SK-N-SH treated with all-trans-retinoic acid at 6 μM for 48 hours (cell line): Measurements from ENCODE around the gene MYL4.

Experiments used
- CREB5 ChIP-seq: fragments of 250-450 bp; sonication (Bioruptor Pico); IDR thresholded peaks from 2 replicates; pipeline ENCODE4 v1.5.1; 2020; ENCODE audit warnings: low read depth, mild to moderate bottlenecking, moderate library complexity
- CSRNP3 ChIP-seq: fragments of 250-450 bp; sonication (Bioruptor Pico); IDR thresholded peaks from 2 replicates; pipeline ENCODE4 v1.5.1; 2021; ENCODE audit warnings: mild to moderate bottlenecking, moderate library complexity
- PATZ1 ChIP-seq: fragments of 250-450 bp; sonication (Bioruptor Pico); IDR thresholded peaks from 2 replicates; pipeline ENCODE4 v1.8.0; 2020; ENCODE audit warnings: mild to moderate bottlenecking, moderate library complexity, borderline replicate concordance
- ZFP3 ChIP-seq: fragments of 250-450 bp; sonication (Bioruptor Pico); IDR thresholded peaks from 2 replicates; pipeline ENCODE4 v1.5.0; 2020; ENCODE audit warnings: mild to moderate bottlenecking, moderate library complexity
- ZNF565 ChIP-seq: fragments of 450-650 bp; formaldehyde crosslinking; conservative IDR thresholded peaks from 2 replicates; pipeline ENCODE4 v1.5.0; 2020; ENCODE audit warnings: low read depth, mild to moderate bottlenecking, moderate library complexity

GRCh38 chr17:47184681-47185080 is 24.5 kb upstream of the MYL4 start:
- no peak for TF ChIP-seq CSRNP3
- TF ChIP-seq ZNF565 (CRISPR knock-in tag), result no peak
- no peak for TF ChIP-seq PATZ1 (CRISPR knock-in tag)
- no peak for TF ChIP-seq CREB5 (CRISPR knock-in tag)
- no peak for TF ChIP-seq ZFP3
